Ureter (tissue), 1 donor: ENCODE results near the gene ANG. TPM values are rescaled to one million over a fixed set of nuclear protein-coding genes. Genes with fewer than 3 reads are reported as not detected.
"Not testable (repeated sequence)": the region's sequence is repeated elsewhere in the genome, so short reads cannot be mapped to it uniquely, and the experiment has no call there.

ENCODE experiments used
- DNase-seq: peaks from one replicate; pipeline ENCODE4 v3.0.0-alpha.2; 2020; ENCODE audit warnings: low spot score
- total RNA-seq: library from RNA; stranded (reverse); gene quantifications from one replicate; pipeline ENCODE4 v1.2.4, GENCODE V29; 2023
- donor health status: DM: yes; HTN: yes; CAD: no.

Gene ANG
- total RNA-seq, 1 donor from 2014 or later = 5.5 TPM

DNA sequence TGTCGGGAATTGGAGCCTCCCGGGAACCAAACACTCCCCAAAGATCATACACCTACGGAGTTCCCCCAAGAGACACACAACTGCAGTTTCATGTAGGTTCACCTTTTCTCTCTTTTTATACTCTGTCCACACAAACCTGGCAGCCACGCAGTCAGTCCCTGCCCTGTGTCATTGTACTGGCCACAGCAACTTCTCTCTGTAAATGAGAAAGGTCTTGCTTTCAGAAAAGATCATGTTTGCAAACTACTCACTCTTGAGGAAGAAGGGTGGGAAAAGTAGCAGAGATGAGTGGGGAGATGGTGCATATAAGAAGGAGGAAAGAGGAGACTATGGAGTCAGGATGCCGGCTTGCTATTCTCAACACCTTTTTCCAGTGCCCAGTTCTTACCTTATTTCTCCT is 10.4 kb downstream of the ANG start:
- DNase-seq = no peak

DNA sequence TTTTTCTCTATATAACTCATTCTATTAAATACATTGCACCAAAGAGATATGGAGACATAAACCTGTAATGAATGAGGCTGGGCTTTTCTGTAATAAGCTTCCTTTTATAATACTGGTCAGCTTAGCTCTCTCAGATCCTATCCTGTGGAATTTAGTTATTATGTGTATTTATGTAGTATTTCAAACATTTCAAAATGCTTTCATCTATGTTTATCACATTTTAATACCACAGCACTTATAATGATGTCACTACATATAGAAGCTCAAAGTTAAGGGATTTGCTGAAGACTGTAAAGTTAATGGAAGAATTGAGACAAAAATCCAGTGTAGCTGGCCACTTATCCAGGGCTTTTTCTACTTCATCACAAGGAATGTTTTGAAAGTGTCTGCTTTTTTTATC is 11.4 kb downstream of the ANG start:
- DNase-seq = no peak

DNA sequence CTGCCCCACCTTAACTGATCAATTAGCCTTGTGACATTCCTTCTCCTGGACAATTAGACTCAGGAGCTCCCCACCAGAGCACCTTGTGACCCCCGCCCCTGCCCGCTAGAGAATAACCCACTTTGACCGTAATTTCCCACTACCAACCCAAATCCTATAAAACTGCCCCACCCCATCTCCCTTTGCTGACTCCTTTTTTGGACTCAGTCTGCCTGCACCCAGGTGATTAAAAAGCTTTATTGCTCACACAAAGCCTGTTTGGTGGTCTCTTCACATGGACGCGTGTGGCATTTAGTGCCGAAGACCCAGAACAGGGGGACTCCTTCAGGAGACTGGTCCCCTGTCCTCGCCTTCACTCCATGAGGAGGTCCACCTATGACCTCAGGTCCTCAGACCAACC is 12.4 kb downstream of the ANG start:
- DNase-seq = not testable (repeated sequence)

- no peak for DNase-seq
Observed at GRCh38 chr14:20706657-20707355, 18.2 kb downstream of the ANG start.

GRCh38 chr14:20707622-20708021 is 19.1 kb downstream of the ANG start:
- DNase-seq = peak; percentile 67

DNA sequence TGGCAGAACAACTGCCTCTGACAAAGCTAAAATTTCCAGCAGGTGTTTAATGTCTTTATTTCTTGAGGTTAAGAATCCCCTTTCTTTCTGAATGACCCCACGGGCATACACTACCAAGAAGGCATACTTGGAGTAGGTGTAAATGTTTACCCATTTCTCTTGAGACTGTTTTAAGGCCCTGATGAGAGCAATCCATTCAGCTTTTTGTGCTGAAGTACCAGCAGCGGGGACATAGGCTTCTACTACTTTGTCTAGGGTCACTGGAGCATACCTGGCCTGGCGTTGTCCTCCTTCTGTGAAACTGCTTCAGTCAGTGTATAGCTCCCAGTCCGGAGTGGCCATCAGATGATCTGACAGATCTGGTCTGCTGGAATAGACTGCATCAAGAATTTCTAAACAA is 22.7 kb downstream of the ANG start:
- DNase-seq = no peak

GRCh38 chr14:20711685-20712084 is 23.1 kb downstream of the ANG start:
- no peak for DNase-seq

GRCh38 chr14:20712904-20713303 is 24.3 kb downstream of the ANG start:
- no peak for DNase-seq

GRCh38 chr14:20714593-20715250 is 26.2 kb downstream of the ANG start:
- peak; percentile 84 for DNase-seq

- DNase-seq = peak; percentile 70
Observed at GRCh38 chr14:20719777-20720176, 31.2 kb downstream of the ANG start.

DNA sequence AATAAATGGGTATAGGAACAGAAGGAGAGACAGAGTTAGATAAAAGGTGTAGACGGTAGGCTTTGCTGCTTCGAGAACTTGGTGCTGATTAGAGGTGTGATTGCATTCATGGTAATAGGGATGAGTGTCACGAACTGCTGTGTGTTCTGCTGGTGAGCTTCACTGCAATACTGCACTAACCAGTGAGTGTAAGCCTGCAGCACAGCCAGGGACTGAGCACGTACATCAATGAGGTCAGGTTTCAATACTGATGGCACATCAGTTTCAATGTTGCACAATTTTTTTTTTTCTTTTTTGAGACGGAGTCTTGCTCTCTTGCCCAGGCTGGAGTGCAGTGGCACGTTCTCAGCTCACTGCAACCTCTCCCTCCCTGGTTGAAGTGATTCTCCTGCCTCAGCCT is 32.2 kb downstream of the ANG start:
- DNase-seq = no peak

DNA sequence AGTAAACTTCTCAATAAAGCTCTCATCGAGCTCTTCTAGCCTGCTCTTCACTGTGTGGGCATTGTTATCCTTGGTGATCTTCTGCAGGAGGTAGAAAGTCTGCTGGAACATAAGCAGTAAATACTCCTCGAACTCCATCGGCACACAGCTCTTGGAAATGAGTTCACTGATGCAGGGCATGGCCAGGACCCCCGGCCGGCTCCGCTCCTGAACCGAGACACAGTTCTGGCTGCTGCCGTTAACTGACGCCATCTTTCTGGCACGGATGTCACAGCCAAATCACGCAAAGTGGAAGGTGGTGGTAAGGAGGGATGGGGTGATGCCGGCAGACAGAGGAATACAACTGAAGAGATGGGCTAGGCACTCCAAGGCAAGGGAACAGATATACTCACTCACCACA is 33.5 kb downstream of the ANG start:
- DNase-seq = no peak

DNA sequence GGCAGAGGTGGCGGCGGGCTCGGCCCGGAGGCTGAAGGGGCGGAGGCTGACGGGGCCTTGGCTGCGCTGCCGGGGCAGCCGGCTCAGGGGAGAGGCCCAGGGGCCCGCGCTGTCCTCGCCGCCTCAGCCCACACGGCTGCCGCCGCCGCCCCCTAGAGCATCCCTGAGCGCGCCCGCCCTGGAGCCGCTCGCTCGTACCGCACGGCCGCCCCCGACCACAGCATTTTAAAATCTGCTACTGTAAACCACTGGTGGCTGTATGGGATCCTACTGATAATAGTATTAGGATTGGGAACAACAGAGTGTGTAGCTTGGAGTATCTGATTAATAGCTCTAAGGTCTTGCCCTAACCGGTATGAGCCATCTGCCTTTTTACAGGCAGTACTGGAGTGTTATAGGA is 34.9 kb downstream of the ANG start:
- no peak for DNase-seq

- not testable (repeated sequence) for DNase-seq
Observed at GRCh38 chr14:20726121-20726520, 37.6 kb downstream of the ANG start.

DNA sequence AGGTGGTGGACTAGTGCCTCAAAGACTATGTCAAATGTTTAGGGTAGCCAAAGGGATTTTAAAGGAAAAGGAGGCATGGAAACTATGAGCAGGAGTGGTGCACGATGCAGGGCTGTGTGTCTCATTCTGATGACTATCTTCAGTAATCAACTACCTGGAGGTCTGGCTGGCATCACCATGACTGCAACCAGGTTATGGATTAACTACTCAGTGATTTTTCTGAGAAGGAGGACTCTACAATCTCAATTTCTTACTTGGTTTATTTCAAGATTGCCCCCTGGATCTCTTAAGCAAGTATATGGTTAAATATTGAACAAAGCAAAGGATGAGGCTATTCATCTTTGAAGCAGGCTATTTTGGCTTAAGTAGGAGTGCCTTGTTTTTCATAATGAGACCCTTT is 38.0 kb downstream of the ANG start:
- no peak for DNase-seq

DNA sequence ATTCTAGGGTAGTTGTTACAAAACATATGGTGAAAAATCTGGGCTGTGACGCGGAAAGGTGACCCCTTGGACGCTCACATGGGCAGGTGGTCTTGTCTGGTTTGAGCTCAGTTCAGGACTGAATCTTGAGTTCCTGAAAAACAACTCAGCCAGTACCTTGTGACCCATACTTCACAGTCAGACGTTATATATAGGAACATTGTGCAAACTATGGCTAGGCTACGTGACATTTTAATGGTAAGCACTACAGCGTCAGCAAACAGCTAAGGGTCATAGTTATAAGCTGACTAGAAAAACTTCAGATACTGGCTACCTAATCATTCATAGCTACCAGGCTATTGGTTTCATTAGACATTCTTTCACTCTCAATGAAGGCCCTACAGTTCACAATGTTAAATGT is 42.3 kb downstream of the ANG start:
- DNase-seq = no peak

GRCh38 chr14:20732477-20732876 is 43.9 kb downstream of the ANG start:
- no peak for DNase-seq

DNA sequence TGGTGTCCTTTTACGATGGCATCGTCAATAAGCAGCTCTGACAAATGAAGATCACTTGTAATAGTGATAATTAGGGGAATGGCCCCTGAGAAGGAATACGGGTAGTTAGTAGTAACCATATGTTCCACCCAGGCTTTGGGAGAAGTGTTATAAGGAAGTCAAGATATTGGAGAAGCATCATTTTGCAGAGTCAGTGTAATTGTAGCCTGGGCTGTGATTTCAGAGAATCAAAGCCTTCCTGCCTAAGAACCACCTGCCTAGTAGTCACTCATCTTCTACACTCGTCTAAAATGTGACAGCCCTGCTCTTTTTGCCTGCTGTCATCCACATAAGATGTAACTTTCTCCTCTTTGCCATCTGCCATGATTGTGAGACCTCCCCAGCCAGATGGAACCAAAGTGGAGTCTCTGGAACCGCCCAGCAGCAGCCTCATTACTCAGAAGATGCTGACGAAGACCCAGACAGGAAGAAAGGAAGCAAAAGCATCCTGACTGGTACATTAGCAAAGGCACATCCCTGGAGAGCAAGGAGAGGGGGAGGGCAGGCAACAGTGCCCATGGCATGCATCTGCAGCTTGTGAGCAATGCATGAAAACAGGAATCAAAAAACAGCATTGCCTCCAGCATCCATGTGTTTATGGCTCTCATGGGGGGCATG is 44.5 kb downstream of the ANG start:
- DNase-seq = no peak

DNA sequence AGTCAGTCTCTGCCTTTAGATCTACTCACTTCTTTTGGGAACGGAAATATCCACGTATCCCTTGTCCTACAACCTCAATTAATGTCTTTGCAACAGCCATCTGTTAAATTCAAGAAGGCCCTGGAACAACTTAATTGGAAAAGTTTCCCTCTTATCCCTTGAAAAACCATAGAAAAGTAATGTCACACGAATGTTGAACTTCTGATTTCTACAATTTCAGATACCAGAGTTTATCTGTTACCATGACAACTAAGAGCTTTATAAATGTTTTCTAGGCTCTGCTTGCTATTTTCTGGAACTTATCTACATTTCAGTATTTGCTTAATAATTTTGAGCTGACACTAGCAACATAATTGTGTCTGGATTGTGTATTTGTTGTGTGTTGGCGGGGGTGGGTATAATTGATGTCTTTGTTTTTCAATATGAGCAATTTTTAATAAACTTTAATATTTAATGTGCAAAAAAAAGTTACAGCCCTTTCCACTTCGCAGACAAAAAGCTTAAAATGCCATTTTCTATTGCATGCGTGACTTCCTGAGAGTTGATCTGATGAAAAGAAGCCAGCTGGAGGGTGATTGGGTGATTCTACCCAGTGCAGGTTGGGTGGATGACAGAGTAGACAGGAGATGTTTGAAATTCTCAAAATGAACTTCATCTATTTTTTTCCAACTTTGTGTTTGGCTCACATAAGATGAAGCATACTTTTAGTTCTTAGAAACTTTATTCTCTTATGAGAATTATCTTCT is 45.3 kb downstream of the ANG start:
- no peak for DNase-seq

GRCh38 chr14:20734430-20734806 is 45.9 kb downstream of the ANG start:
- DNase-seq = no peak

GRCh38 chr14:20738292-20738691 is 49.7 kb downstream of the ANG start:
- not testable (repeated sequence) for DNase-seq

- DNase-seq = no peak
Observed at GRCh38 chr14:20742132-20742531, 53.6 kb downstream of the ANG start.

- DNase-seq = no peak
Observed at GRCh38 chr14:20743556-20743955, 55.0 kb downstream of the ANG start.
